Mesenteric fat pad (tissue), 1 donor: ENCODE data around the gene PKHD1. TPM values are rescaled to one million over a fixed set of nuclear protein-coding genes. Genes with fewer than 3 reads are reported as not detected.

Experiments used
- DNase-seq: peaks from one replicate; pipeline ENCODE4 v3.0.0-alpha.2; 2020; ENCODE audit warnings: low spot score
- total RNA-seq: library from RNA; stranded (reverse); fragmentation: NEBNext Ultra II Directional; extraction: Animal tissue kit (Norgen Biotek cat#: 25700); gene quantifications from one replicate; pipeline ENCODE4 v1.2.1, GENCODE V29; 2021
- donor health status: DM: yes; HTN: yes; CAD: no.

PKHD1 gene
- total RNA-seq, 1 donor from 2014 or later, result not detected

DNA sequence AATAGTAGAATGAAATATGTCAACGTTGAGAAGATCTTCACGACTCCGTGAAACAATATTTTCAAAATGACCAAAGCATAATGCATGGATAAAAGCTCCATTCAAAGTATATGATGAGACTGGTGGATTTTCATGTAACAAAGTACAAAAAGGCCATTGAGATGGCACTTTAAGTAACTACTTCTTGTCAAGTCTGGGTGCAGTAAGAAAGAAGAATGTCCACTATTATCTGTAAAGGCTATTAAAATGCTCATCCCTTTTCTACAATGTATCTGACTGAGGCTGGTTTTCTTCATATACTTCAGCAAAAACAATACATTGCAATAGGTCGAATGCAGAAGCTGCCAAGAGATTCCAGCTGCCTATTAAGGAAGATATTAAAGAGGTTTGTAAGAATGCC lies 457.4 kb downstream of the PKHD1 start:
- no peak for DNase-seq

DNA sequence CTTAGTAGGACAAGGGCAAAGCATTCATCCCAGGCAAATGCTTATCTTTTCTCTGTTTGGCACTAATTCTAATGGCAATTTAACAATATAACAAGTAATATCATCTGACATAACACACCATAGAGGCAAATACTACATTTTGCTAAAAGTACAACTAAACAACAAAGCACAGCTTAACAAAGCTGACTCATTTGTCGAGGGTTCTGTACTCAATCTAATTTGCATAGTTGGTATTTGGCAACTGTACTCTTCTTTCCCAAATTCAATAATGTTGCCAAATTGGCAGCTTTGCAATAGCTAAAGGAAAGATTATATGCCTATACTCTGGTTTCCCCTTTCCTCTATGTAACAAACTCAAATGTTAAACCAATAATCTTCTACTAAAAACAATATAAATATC lies 461.0 kb downstream of the PKHD1 start:
- DNase-seq, result no peak

DNA sequence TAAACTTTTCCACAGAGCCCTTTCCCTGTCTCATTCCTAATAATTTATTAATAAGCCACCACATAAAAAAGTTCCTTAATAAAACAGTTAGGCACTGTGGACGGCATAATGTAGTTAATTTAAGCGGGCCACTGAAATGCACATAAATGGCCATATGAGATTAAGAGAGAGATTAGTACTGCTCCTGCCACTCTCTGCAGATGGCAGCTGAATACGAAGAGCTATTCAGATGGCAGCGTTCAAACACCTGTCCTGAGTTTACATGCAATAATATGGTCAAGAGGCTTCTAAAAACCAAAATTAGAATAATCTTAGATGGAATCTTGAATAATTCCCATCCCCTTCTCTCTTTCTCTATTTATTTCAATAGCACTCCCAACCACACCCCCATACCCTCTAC lies 461.8 kb downstream of the PKHD1 start:
- DNase-seq, result no peak

DNA sequence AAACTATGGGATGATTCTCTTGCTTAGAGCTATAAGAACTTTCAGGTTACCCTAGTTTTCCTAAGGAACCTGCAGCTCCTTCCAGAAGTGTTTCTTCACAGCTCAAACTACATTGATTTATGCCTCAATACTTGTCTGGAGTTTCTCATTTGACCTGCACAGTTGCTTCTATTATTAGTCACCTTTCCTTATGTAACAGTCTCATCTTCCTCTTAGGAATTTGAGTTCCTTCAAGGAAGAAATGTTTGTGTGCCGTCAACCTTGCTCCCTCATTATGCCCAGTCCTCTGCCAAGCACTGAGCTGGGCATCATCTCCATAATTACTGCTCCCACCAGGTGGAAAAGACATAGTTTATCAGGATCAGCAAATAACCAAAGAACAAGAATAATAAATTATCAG lies 466.4 kb downstream of the PKHD1 start:
- no peak for DNase-seq

DNA sequence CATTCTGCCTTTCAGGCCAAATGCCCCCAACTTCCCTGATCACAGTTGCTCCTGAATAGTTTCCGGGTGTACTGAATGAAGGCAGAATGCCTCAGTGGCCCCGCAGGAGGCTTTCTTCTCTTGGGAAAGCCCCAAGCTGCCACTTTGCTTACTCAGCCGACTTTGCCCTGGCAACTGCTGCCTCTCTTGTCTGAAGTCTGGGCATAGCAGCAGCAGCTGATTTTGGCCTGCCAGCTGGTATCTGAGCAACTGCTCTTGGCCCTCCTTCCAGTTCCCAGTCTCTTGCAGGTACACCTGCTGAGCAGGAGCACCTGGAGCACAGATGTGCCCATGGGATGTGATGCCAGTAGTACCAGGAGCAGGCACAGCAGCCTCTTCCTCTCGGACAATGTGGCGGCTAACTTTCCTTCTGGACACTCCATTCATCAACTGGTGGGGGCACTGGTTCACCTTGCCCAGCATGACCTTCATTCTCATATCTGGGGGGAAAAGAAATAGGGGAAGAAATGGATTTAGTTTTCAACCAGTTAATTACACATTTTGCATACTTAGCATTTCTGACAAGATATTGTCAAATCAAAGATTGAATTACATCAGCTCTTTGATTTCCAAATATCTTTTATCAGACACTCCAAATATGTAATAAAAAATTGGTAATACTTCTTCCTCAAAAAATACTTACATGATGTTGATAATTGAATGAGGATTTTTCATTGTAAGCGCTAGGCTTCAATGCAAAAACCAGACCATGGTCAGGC lies 468.2 kb downstream of the PKHD1 start:
- DNase-seq, result no peak

DNA sequence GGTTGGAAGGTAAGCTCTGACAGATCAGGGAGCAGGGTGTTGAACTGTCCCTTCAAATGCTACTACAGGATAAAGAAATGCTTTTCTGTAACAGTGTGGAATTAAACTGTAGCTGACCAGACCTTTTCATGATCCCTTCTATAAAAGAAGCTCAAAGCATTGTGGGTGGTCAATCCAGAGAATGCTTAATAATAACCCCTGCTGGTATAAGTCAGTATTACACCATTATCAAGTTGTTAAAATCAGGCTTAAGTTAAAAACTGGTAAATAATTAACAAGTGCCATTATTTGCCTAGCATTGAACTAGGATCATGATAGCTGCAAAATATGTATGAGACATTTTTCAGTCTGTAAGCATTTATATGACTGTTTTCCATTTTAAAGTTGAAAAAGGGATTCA lies 468.9 kb downstream of the PKHD1 start:
- no peak for DNase-seq

DNA sequence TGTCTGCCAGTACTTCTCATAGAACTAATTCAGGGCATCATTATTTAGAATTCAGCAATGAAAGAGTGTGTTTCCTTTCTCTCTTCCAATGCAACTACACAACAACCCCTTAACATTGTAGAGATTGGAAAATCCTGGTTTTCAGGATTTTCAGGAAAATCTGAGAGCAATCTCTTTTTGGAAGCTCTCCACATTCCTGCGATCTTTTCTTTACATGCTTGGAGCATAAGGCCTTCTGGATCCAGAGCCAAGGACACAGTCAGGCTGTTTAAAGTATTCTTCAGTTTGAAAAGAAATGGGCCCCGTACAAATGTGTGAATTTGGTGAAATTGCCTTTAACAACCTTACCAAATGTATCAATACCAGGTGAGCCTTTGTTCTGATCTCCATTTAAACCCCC lies 469.7 kb downstream of the PKHD1 start:
- no peak for DNase-seq

DNA sequence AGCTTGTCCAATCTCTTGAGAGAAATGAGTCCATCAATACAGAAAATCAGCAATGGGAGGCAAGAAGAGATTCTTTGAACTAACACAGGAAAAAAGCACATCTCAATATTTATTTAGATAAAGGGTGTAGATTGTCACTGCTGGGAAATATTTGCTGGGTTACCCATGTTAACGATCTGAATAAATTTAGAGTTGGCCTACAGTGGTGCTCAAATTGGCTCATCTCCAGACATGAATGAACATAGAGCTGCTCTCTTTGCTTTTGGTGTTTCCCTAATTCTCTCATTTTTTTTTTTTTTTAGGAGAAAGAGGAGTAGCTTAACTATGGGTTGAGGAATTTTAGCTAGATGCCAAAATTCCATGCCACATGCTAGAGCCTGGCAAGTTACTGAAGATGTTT lies 471.2 kb downstream of the PKHD1 start:
- no peak for DNase-seq

DNA sequence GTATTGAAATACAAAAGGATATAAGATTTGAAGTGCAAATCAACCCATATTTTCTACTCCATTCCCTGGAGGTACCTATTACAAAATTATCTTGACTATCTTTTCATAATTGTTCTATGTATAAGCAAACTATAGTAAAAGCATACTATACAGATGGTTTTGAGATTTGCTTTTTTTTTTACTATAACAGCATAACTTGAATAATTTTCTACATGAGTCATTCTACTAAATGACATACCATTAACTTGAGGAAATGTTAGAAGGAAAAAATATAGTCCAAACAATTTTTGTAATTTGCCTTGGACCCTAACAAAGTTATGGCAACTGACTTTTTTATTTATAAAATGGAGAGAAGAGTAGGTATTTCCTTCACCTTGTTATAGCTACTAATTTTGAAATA lies 472.7 kb downstream of the PKHD1 start:
- DNase-seq, result no peak

DNA sequence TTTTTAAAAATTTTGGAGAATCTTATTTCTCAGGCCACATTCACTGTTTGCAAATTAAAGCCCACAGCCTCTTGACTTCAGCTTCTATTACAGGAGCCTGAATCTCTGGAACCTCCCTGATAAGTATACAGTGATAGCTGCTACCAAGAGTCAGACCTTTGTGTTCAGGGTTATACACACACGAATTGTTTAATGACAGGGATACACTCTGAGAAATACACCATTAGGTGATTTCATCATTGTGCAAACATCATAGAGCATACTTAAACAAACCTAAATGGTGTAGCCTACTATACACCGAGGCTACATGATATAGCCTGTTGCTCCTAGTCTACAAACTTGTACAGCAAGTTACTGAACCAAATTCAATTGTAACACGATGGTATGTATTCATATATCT lies 473.9 kb downstream of the PKHD1 start:
- no peak for DNase-seq

DNA sequence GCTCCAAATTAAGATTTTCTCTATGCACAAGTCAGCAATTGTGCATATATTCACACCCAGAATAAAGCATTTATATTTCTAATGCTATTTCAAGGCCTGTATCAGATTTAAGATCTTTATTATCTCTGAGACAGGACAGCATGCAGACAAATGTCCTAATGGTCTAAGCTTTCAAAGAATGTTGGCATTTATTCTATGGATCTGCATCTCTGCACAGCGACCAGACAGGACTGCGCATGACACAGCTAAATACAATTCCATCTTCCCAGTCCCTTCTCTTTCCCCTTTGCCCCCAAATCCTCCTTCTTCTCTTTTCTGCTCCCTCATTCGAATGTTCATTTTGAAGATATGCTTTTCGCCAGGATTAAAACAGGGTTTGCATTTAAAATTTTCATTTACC lies 478.5 kb downstream of the PKHD1 start:
- no peak for DNase-seq

DNA sequence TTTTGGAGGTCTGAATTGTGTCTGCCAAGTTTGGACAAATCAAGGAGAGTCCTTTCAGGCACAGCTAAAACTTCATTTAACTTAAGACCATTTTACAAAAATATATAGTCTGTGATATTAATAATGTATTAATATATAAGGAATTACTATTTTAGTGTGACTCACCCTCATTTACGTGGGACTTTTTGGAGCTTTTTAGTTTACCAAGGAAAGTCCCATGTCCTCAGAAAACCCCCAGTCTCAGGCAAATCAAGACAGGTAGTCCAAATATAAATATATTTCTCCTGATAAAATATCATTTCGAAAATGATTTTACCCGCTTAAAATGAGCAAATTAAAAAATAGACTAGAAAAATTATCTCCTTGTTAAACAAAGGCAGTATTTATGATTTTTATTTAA lies 479.0 kb downstream of the PKHD1 start:
- no peak for DNase-seq

DNA sequence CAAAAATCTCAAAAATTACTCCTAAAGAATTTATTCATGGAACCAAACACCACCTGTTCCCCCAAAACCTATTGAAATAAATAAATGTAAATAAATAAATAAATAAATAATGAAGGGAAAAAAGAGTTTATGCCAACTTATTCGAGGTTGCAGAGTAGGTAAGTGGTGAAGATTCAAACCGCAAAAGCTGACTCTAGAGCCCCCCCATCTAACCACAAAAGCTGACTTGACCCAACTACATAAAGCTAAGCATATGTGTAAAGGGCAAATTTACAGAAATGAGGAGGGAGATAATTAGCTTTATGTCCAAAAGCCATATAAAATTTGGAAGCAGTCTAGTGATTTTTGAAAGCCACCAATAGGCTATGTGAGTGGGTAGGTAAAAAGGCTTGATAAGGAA lies 486.9 kb downstream of the PKHD1 start:
- no peak for DNase-seq

DNA sequence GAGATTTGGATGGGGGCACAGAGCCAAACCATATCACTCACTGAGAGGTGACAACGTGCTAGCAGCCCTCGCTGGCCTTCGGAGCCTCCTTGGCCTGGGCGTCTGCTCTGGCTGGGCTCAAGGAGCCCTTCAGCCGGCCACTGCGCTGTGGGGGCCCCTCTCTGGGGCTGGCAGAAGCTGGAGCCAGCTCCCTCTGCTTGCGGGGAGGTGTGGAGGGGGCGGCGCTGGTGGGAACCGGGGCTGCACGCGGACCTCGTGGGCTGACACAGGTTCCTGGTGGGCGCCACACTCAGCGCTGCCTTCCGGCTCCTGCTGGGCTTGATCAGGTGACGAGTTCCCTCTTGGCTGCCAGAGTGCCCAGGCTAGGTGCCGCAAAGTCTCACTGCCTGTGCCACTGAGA lies 489.2 kb downstream of the PKHD1 start:
- no peak for DNase-seq

DNA sequence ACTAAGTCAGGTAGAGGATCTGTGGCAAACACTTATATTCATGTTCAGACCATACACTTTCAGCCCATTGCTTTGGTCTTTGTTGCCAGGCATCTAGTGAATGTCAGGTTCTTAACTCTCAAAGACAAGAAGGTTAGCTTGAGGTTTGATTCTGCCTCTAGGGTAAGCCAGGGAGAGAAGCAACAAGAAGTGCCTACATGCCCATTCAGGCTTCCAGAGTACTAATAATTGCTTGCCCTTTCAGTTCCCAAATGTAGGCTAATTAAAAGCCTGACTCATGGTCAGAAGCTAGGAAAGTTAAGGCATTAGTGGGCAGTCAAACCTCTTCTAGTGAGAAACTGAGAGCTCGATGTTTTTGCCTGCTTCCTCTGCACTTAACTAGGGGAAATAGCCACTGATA lies 492.4 kb downstream of the PKHD1 start:
- no peak for DNase-seq

DNA sequence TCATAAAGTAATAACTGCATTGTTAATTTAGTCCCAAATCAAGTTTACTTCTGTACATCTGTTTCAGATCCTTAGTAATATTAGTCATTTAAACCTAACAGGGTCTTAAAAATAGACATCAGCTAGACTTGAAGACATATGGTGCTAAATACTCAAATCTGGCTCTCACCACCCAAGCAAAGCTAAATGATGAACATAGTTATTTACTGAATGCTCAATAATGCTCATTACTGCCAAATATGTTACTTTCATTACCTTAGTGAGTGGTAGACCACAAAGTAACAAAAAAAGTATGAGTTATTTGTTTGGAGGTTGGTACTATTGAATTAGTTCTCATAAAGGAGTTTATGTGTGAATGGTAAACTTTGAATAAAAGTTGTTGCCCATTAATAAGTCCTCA lies 502.1 kb downstream of the PKHD1 start:
- no peak for DNase-seq

DNA sequence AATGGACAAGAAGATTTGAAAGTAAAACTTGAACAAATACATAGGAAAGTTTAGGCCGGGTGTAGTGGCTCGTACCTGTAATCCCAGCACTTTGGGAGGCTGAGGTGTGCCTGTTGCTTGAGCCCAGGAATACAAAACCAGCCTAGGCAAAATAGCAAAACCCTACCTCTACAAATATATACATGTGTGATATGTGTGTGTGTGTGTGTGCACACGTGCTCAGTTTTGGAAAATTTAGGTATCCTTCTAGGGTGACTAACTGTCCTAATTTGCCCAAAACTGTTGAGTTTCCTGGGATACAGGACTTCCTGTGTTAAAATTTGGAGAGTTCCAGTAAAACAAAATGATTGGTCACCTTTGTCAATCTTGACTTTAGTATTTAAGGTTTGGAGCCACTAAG lies 503.2 kb downstream of the PKHD1 start:
- DNase-seq, result no peak

DNA sequence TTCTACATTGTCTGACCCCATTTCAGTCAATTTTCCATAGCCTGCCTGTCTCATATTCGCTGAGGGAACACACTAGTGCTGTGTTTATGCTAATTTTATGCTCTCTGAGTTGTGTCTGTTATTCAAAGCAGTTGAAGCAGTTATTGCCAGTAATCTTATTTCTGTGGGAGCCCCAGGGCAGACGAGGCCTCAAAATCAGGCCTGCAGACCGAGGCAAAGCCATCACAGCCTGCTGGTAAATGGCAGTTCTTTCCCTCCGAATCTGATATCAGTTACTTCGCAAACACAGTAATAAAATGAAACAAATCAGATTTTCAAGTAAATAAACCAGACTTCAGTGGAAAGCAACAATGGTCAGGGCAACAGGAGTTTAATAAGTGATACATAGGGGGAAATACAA lies 508.4 kb downstream of the PKHD1 start:
- DNase-seq, result no peak

DNA sequence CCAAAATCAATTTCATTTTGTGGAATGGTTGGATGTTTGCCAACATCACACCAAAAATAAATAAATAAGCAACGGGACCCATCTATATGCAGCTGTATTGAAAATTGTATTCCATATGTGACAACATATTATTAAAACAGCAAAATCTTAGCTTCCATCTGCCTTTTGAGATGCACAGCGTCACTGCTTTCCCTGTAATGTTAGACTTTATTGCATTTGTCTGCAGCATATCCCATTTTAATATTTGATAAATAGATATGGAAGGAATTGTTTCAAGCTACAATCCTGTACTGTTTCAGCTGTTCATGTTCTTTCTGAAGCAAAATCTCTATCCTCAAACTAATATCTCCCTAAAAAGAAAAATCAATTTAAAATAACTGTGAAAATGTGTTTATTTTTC lies 509.1 kb downstream of the PKHD1 start:
- no peak for DNase-seq

DNA sequence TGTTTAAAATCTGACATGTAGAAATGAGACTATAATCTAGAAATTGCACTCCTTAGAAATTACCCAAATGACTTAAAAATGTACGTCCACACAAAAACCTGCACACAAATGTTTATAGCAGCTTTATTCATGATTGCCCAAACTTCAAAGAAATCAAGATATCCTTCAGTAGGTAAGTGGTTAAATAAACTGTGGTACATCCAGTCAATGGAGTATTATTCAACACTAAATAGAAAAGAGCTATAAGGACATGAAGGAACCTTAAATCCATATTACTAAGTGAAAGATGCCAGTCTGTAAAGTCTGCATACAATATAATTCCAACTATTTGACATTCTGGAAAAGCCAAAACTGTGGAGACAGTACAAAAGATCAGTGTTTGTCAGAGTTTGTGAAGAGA lies 513.4 kb downstream of the PKHD1 start:
- no peak for DNase-seq

DNA sequence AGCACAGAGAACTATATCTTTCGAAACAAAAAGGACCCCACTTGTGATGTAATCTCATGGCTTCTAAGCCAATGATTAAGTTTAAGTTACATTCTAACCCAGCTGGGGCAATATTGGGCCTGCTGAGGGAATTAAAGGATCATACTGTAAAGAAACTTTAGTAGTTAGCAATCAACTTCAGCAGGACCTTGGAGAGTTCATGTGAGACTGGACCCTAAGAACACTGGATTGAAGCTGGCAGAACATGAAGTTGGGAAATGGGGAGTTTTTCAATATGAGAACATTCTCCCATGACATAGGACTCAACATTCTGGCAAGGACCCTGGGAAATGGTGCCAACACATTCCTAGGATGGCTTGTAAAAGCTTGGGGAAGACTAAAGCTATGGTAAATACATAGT lies 516.2 kb downstream of the PKHD1 start:
- no peak for DNase-seq

DNA sequence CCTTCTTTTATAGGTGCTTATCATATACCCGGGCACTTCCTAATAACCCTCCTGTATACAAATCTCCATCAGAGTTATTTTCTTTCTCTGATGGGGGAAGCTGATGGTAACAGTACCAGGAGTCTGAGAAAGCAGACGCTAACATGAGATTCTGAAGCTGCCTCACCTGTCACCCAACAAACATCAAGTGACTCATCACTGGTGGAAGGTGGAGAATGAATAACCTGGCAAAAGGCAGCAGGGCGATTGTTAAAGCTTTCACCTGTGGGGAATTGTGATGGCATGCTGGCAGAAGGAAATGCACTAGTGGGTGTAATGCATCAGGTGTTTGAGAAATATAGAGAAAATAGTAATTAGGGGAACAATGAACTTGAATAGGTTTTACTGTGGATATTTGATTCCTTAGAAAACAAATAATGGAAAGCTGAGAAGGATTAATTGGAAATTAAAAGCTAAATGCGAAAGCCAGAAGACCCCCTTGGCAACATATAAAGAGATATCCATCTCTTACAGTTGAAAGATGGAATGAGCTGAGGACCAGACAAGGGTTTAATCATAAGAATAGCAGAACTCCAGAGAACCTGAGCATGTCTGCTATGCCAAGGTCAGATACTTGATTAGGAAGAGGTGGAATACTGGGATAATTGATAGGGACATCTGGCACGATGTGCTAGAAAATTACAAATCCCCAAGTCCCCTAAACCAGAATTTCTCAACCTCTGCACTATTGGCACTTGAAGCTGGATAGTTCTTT lies 517.1 kb downstream of the PKHD1 start:
- DNase-seq, result no peak

DNA sequence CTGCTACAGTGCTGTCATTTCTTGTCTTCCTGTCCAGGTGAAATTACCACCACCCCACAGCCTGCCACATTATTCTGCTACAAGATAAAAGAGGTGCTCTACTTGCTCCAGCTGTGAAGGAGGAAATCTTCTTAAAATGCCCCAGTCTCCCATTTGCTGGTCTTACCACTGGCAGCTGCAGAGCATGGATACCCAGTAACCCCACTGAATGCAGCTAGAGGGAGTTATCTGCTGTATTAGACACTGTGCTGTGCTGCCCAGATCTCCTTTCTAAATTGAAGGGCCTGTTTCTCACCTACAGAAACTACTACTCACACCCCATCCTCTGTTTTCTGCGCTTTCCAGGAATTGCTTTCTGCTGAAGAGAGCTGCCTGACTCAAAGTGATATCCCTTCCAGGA lies 517.8 kb downstream of the PKHD1 start:
- no peak for DNase-seq
